GM21381 (cell line): Measurements from ENCODE around the gene SDK2.

Experiments used
- ATAC-seq: cut with Tn5 transposase; IDR thresholded peaks from one replicate; pipeline ENCODE4 v1.9.1; 2021; ENCODE audit warnings: mild to moderate bottlenecking, moderate library complexity; ENCODE audit not compliant: unreplicated experiment

The SDK2 gene

GRCh38 chr17:73637866-73638265 is 6.4 kb downstream of the SDK2 start:
- ATAC-seq = no peak

- ATAC-seq = no peak
Measured at GRCh38 chr17:73635101-73635817, 9.0 kb downstream of the SDK2 start.

GRCh38 chr17:73634629-73635028 is 9.6 kb downstream of the SDK2 start:
- no peak for ATAC-seq

GRCh38 chr17:73633736-73634135 is 10.5 kb downstream of the SDK2 start:
- ATAC-seq = no peak

- ATAC-seq = no peak
Measured at GRCh38 chr17:73632513-73632912, 11.7 kb downstream of the SDK2 start.

- ATAC-seq = no peak
Measured at GRCh38 chr17:73630965-73631595, 13.2 kb downstream of the SDK2 start.

- no peak for ATAC-seq
Measured at GRCh38 chr17:73630531-73630930, 13.7 kb downstream of the SDK2 start.

GRCh38 chr17:73628642-73629552 is 15.3 kb downstream of the SDK2 start:
- ATAC-seq = no peak

GRCh38 chr17:73625991-73626673 is 18.1 kb downstream of the SDK2 start:
- ATAC-seq = no peak

- no peak for ATAC-seq
Measured at GRCh38 chr17:73625006-73625405, 19.2 kb downstream of the SDK2 start.

GRCh38 chr17:73624496-73624988 is 19.7 kb downstream of the SDK2 start:
- no peak for ATAC-seq

GRCh38 chr17:73623818-73624217 is 20.4 kb downstream of the SDK2 start:
- no peak for ATAC-seq

GRCh38 chr17:73623247-73623646 is 21.0 kb downstream of the SDK2 start:
- no peak for ATAC-seq

- ATAC-seq = no peak
Measured at GRCh38 chr17:73622381-73622780, 21.9 kb downstream of the SDK2 start.

- no peak for ATAC-seq
Measured at GRCh38 chr17:73621685-73622084, 22.6 kb downstream of the SDK2 start.

GRCh38 chr17:73620414-73620813 is 23.8 kb downstream of the SDK2 start:
- ATAC-seq = no peak

GRCh38 chr17:73617501-73617900 is 26.7 kb downstream of the SDK2 start:
- no peak for ATAC-seq

- ATAC-seq = no peak
Measured at GRCh38 chr17:73616873-73617404, 27.3 kb downstream of the SDK2 start.

- ATAC-seq = no peak
Measured at GRCh38 chr17:73616120-73616872, 27.9 kb downstream of the SDK2 start.

- ATAC-seq = no peak
Measured at GRCh38 chr17:73614256-73614655, 30.0 kb downstream of the SDK2 start.
